Stimulated activated CD8-positive, alpha-beta memory T cell treated with anti-CD3 and anti-CD28 coated beads, Interleukin-15, amount 100 ng/mL, for 24 hours (primary cell): ENCODE measurements around the gene TEAD3.

Source experiments
- DNase-seq: peaks from one replicate; pipeline ENCODE4 v3.0.0-alpha.2; 2020; ENCODE audit warnings: low read depth

TEAD3 gene

GRCh38 chr6:35474942-35475570 lies 21.8 kb downstream of the TEAD3 start:
- no peak for DNase-seq

- no peak for DNase-seq
These were observed 22.5 kb downstream of the TEAD3 start for GRCh38 chr6:35474131-35474941.

- DNase-seq = no peak
These were observed 23.1 kb downstream of the TEAD3 start for GRCh38 chr6:35473850-35474130.

GRCh38 chr6:35473075-35473849 lies 23.6 kb downstream of the TEAD3 start:
- no peak for DNase-seq

- no peak for DNase-seq
These were observed 25.0 kb downstream of the TEAD3 start for GRCh38 chr6:35471836-35472345.

- DNase-seq = no peak
These were observed 26.2 kb downstream of the TEAD3 start for GRCh38 chr6:35470663-35471120.

GRCh38 chr6:35469751-35470662 lies 26.9 kb downstream of the TEAD3 start:
- no peak for DNase-seq

- DNase-seq = no peak
These were observed 27.7 kb downstream of the TEAD3 start for GRCh38 chr6:35468980-35469750.

- peak; percentile 88 for DNase-seq
These were observed 28.5 kb downstream of the TEAD3 start, which contains the start of gene RPL10A for GRCh38 chr6:35468181-35468979. Gene RPL10A, plus strand, starts transcription at chr6:35468401. Its CDS starts 34 bp downstream, at chr6:35468435.

- no peak for DNase-seq
These were observed 31.2 kb downstream of the TEAD3 start for GRCh38 chr6:35465646-35466045.

GRCh38 chr6:35463292-35463691 lies 33.6 kb downstream of the TEAD3 start:
- DNase-seq = no peak

- DNase-seq = no peak
These were observed 35.6 kb downstream of the TEAD3 start for GRCh38 chr6:35461270-35461669.

- no peak for DNase-seq
These were observed 39.0 kb downstream of the TEAD3 start for GRCh38 chr6:35457907-35458306.

GRCh38 chr6:35454391-35455110 lies 42.3 kb downstream of the TEAD3 start:
- DNase-seq = no peak

- no peak for DNase-seq
These were observed 43.6 kb downstream of the TEAD3 start for GRCh38 chr6:35453236-35453635.

GRCh38 chr6:35452183-35453090 lies 44.4 kb downstream of the TEAD3 start, which contains the start of gene FANCE:
Gene FANCE, plus strand, starts transcription at chr6:35452338. Its CDS starts 208 bp downstream, at chr6:35452546.
- DNase-seq = peak; percentile 90

- DNase-seq = no peak
These were observed 45.3 kb downstream of the TEAD3 start for GRCh38 chr6:35451354-35452182.
